HG02840 (cell line): ENCODE data around the gene NDUFAF7.
"Not testable (repeated sequence)": the region's sequence is repeated elsewhere in the genome, so short reads cannot be mapped to it uniquely, and the experiment has no call there.

Experiments
- ATAC-seq: cut with Tn5 transposase; IDR thresholded peaks from one replicate; pipeline ENCODE4 v1.9.1; 2021; ENCODE audit warnings: mild to moderate bottlenecking, moderate library complexity, moderate number of reproducible peaks; ENCODE audit not compliant: unreplicated experiment, low FRiP score

NDUFAF7 gene

DNA sequence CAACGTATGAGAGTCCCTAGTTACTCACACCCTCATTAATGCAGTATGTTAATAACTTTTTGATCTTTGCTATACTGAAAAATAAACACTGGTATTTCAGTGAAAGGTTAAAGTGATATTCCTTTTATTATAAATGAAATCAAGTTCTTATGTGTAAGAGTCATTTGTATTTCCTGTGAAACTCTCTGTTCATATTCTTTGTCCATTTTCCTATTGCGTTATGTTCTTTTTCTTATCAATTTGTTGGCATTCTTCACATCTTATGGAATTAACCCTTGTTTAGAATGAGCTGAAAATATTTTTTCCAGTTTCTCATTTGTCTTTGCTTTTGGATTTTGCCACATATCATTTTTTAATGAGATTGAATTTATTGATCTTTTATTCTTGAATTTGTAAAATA lies 44.8 kb downstream of the NDUFAF7 start:
- ATAC-seq: no peak

DNA sequence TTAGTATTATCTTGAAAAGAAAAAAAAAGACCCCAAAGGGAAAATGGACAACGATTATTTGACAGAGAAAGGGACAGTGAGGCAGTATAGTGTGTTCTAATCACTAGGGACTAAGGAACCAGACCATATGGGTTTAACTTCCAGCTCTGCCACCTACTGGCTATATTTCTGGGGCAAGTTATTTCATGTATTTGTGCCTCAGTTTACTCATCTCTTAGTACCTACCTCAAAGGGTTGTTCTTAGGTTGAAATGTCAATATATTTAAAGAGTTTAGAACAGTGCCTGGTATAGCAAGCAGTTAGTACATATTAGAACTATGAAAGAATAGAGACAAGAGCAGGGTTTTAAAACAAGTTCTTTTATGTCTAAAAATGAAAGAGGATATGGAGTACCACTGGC lies 50.5 kb downstream of the NDUFAF7 start:
- no peak for ATAC-seq

DNA sequence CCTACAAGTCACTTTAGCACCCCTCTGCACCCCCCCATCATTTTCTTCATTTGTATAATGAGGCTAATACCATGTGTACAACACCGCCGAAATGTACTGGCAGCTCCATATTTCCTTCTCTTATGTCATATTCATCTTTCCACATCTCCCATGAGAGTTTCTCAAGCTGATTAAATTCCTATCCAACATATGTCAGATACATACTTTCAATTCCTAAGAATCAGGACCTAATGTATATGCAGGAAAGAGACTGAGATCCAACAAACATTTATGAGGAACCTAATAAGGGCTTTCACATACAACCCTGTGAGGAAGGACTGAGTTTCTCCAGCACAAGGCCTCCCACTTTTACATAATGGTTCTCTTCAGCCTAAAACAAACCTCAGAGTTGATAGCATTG lies 51.3 kb downstream of the NDUFAF7 start:
- ATAC-seq: no peak

DNA sequence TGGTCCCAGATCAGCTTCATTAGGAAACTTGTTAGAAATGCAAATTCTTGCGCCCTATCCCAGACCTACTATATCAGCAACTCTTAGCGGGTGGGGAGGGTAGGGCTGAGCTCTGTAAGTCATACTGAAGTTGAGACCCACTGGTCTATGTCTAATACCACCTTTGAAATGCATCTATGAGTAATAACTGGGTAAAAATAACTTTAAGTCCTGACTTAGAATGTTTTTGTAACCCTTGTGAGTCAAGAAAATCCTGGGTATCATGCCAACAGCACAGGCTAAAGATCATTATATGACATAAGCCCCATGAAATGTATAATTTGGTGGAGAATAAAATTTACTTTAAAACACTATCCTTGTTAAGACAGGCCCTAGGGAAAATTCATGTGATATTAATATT lies 51.7 kb downstream of the NDUFAF7 start:
- no peak for ATAC-seq

DNA sequence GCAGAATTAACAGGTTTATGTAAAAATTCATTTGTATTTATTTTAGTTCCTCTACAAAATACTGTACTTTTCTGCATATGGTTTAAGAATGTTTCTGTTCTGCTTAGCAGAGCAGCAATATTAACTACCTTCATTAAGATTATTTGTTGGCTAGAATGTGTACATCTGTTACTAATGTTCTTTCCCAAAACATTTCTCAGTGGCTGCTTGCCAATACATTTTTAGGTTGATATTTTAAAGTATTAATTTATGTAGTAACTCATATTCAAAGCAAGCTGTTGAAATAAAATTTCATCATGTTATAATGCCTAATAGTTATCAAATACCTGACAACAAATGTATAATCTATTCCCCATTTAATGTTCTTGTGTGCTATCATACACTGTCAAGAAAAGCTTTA lies 52.9 kb downstream of the NDUFAF7 start:
- no peak for ATAC-seq

DNA sequence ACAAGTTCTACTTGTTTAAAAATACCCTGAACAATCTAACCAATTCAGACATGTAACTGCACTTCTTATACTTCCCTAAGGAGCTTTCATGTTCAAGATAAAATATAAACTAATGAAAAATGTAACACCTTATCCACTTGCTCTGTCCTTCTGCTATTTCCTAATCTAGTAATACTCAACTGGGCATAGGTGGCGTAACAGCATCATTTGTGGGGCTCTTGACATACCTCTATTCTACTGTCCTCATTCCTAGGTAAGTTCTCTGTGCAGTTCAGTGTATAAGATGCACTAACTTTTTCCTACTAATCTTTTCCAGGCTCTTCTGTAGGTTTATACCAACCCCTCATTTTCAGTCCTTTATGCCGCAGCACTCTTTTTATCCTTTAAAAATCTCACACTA lies 56.5 kb downstream of the NDUFAF7 start:
- ATAC-seq: no peak

DNA sequence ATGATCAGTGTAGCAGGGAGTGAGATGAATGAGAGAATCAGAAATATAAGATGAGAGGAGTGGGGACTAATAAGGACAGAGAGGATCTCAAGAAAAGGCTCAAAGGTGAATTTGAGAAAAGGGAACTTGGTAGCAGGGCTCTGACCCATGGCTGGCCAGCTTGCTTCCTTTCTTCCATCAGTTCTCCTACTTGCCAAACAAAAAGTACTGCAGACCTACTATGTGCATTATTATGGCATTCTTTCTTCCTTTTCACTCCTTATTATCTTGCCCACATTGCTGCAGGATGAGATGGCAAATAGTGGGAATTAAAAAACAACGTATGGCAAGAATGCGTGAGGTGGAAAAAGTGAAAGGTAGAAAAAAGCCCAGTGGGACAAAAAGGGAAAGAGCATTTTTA lies 60.2 kb downstream of the NDUFAF7 start:
- ATAC-seq: no peak

DNA sequence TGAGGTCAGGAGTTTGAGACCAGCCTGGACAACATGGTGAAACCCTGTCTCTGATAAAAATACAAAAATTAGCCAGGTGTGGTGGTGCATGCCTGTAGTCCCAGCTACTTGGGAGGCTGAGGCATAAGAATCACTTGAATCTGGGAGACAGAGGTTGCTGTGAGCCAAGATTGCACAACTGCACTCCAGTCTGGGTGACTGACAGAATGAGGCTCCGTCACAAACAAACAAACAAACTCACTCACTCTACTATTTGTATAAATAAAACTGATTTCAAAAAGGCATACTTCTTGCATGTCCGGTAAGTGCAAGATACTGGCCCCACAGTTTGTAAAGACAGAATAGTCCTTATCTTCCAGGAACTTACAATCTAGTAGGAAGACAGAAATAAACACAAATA lies 63.4 kb downstream of the NDUFAF7 start:
- ATAC-seq: not testable (repeated sequence)

DNA sequence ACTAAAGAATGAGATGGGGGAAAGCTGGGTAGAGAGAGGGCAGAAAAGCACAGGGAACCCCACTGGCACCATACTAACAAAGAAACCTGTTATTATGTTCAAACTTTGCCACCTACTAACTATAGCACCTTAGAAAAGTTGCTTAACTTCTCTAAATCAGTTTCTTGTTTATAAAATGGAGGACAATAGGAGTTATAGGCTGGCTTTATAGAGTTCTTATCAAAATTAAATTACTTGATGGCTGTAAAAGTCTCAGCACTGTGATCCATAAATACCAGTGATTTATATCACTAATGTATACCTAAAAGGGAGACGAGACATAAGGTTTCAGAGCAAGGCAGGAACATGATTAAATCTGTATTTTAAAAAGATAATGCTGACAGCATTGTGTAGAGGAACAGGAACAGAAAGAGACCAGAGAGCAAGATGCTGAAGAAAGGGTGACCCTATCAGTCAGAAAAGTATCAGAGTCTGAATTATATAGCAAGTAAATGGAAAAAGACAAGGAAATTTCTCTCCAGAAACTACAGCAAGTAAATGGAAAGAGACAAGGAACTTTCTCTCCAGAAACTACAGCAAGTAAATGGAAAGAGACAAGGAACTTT lies 64.1 kb downstream of the NDUFAF7 start:
- no peak for ATAC-seq

DNA sequence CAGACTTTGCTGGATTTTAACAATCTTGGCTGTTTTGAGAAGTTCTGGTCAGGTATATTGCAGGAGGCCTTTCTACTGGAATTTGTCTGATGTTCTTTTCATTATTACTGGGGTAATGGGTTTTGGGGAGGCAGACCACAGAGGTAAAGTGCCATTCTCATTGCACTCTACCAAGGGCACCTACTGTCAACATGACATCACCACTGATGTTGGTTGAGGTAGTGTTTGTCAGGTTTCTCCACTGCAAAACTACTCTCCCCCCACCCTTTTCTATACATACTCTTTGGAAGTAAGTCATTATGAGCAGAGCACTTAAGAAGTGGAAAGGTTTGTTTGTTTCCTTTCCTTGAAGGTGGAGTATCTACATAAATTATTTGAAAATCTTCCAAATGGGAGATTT lies 66.2 kb downstream of the NDUFAF7 start:
- ATAC-seq: no peak
